Sigmoid colon (tissue), 7 donors: ENCODE data around the gene TSPAN1. TPM values are rescaled to one million over a fixed set of nuclear protein-coding genes. Genes with fewer than 3 reads are reported as not detected.
"Not testable (repeated sequence)": the region's sequence is repeated elsewhere in the genome, so short reads cannot be mapped to it uniquely, and the experiment has no call there.

Source experiments
- DNase-seq: peaks from one replicate; pipeline ENCODE4 v3.0.0-alpha.2; 2019
- H3K27ac ChIP-seq, 4 donors: fragments of 200-600 bp; sonication (generic); one replicate each; pipeline ENCODE4 v1.5.1; 2016 to 2019; ENCODE audit warnings: mild to moderate bottlenecking in 1 of 4
- H3K27me3 ChIP-seq, 3 donors: fragments of 200-600 bp; sonication (generic); one replicate each; pipeline ENCODE4 v1.5.1; 2019; ENCODE audit warnings: mild to moderate bottlenecking in 1 of 3
- H3K36me3 ChIP-seq, 4 donors: fragments of 200-600 bp; sonication (generic); one replicate each; pipeline ENCODE4 v1.5.1; 2016 to 2019
- H3K4me1 ChIP-seq, 4 donors: fragments of 200-600 bp; sonication (generic); one replicate each; pipeline ENCODE4 v1.5.1; 2017 to 2019
- H3K4me3 ChIP-seq, 4 donors: fragments of 200-600 bp; sonication (generic); one replicate each; pipeline ENCODE4 v1.5.1; 2017 to 2019; ENCODE audit warnings: mild to moderate bottlenecking in 2 of 4, moderate library complexity in 1 of 4
- H3K9me3 ChIP-seq, 4 donors: fragments of 200-600 bp in 3 of 4; sonication (generic) in 3 of 4; one replicate each; pipeline versions ENCODE4 v1.5.1 to v1.6.1; 2013 to 2019
- CTCF ChIP-seq, 4 experiments: fragments of 450-650 bp in 3 of 4; fragments of 200-600 bp in 1 of 4; IDR thresholded peaks; one replicate each; pipeline ENCODE4 v1.5.1; 2016 to 2019; ENCODE audit warnings: antibody characterized with exemption in 4 of 4, mild to moderate bottlenecking in 3 of 4, moderate library complexity in 2 of 4
- EP300 ChIP-seq, 4 donors: sonication (generic); formaldehyde crosslinking; IDR thresholded peaks; one replicate each; pipeline ENCODE4 v1.6.1; 2017; ENCODE audit warnings: antibody characterized with exemption in 4 of 4
- POLR2A ChIP-seq, 2 donors: fragments of 450-650 bp; IDR thresholded peaks; one replicate each; pipeline ENCODE4 v1.6.1; 2016; ENCODE audit warnings: antibody characterized with exemption in 2 of 2, mild to moderate bottlenecking in 2 of 2, moderate library complexity in 2 of 2
- POLR2AphosphoS5 ChIP-seq, 4 donors: sonication (generic); formaldehyde crosslinking; IDR thresholded peaks; one replicate each; pipeline ENCODE4 v1.6.1; 2017; ENCODE audit warnings: antibody characterized with exemption in 4 of 4
- WGBS, 2 donors: extraction: QIAGEN DNeasy Blood & Tissue Kit; methylation state at CpG; one replicate each; pipeline ENCODE4 v1.1.7; 2013; 5-methylcytosine and 5-hydroxymethylcytosine counted together
- intact Hi-C: fragments of 100-400 bp; cut with DNase I; formaldehyde crosslinking; loops from one replicate; pipeline ENCODE4 v1.15.1; 2023
- polyA plus RNA-seq, 3 donors: library from polyadenylated mRNA; stranded (reverse); fragments of 200-250 nt; gene quantifications; one replicate each; pipeline ENCODE4 v1.2.3, GENCODE V29; 2013
- total RNA-seq, 4 donors: library from RNA; depleted of rRNA; stranded (reverse); fragments of >200 nt; gene quantifications; one replicate each; pipeline ENCODE4 v1.1.0, GENCODE V29; 2016
- donor health status: healthy with polysubstance abuse.
- donor health status: Bipolar disorder and iron deficiency.
- donor health status: healthy.

The TSPAN1 gene
- total and polyA plus RNA-seq, 7 donors, result 0.95 to 1,233 (median 8.9) TPM

GRCh38 chr1:46219551-46220520 lies 44.9 kb downstream of the TSPAN1 start:
- 86 to 89% methylated on average over 18 of the region's 18 CpGs for WGBS, 2 donors
- Histone ChIP-seq H3K27me3 (no peaks in the 10 kb centered on the region), H3K4me1 (peaks cover 0 to 9% (median 4%) of the 10 kb centered on the region in 4 donors), H3K9me3 (no peaks in the 10 kb centered on the region), H3K4me3 (no peak overlapping the region), H3K27ac (no peak overlapping the region), H3K36me3 (no peaks in the 10 kb centered on the region)
- DNase-seq, result no peak
- intact Hi-C loops, result no loop called here
- TF ChIP-seq EP300 (IDR thresholded peaks at IDR 0.05) (no peak), POLR2A (IDR thresholded peaks at IDR 0.05) (no peak), POLR2AphosphoS5 (IDR thresholded peaks at IDR 0.05) (no peak), CTCF (IDR thresholded peaks at IDR 0.05) (no peak)

GRCh38 chr1:46220808-46221207 lies 45.9 kb downstream of the TSPAN1 start:
- DNase-seq, result no peak
- Histone ChIP-seq H3K27me3 (no peaks in the 10 kb centered on the region), H3K36me3 (no peaks in the 10 kb centered on the region), H3K4me3 (no peak overlapping the region), H3K27ac (peak overlapping the region in 1 of 4 donors; percentile 14), H3K9me3 (no peaks in the 10 kb centered on the region), H3K4me1 (peaks cover 0 to 9% (median 4%) of the 10 kb centered on the region in 4 donors)
- WGBS, 2 donors, result 81 to 87% methylated on average over 3 of the region's 3 CpGs
- TF ChIP-seq POLR2A (IDR thresholded peaks at IDR 0.05) (no peak), POLR2AphosphoS5 (IDR thresholded peaks at IDR 0.05) (no peak), CTCF (IDR thresholded peaks at IDR 0.05) (no peak), EP300 (IDR thresholded peaks at IDR 0.05) (no peak)
- intact Hi-C loops, result no loop called here

GRCh38 chr1:46221749-46222148 lies 46.9 kb downstream of the TSPAN1 start:
- DNase-seq, result peak; percentile 70
- TF ChIP-seq POLR2A (IDR thresholded peaks at IDR 0.05) (no peak), EP300 (IDR thresholded peaks at IDR 0.05) (no peak), CTCF (IDR thresholded peaks at IDR 0.05) (no peak), POLR2AphosphoS5 (IDR thresholded peaks at IDR 0.05) (no peak)
- Histone ChIP-seq H3K4me3 (no peak overlapping the region), H3K36me3 (no peaks in the 10 kb centered on the region), H3K27me3 (no peaks in the 10 kb centered on the region), H3K9me3 (no peaks in the 10 kb centered on the region), H3K27ac (peak overlapping the region in 2 of 4 donors; percentile 17 to 22), H3K4me1 (peaks cover 0 to 9% (median 4%) of the 10 kb centered on the region in 4 donors)
- intact Hi-C loops, result no loop called here
- 23 to 56% methylated on average over 4 of the region's 4 CpGs for WGBS, 2 donors

GRCh38 chr1:46223055-46223454 lies 48.2 kb downstream of the TSPAN1 start:
- WGBS, 2 donors, result 74 to 83% methylated on average over 11 of the region's 11 CpGs

GRCh38 chr1:46223472-46223943 lies 48.6 kb downstream of the TSPAN1 start:
- DNase-seq, result peak; percentile 86
- Histone ChIP-seq H3K27ac (no peak overlapping the region), H3K9me3 (no peaks in the 10 kb centered on the region), H3K27me3 (no peaks in the 10 kb centered on the region), H3K36me3 (no peaks in the 10 kb centered on the region), H3K4me3 (no peak overlapping the region), H3K4me1 (peaks cover 0 to 9% (median 4%) of the 10 kb centered on the region in 4 donors)
- TF ChIP-seq EP300 (IDR thresholded peaks at IDR 0.05), result no peak
- TF ChIP-seq POLR2A (IDR thresholded peaks at IDR 0.05), result no peak
- TF ChIP-seq CTCF (IDR thresholded peaks at IDR 0.05), result peak; percentile 67 to 84 (median 82)
- TF ChIP-seq POLR2AphosphoS5 (IDR thresholded peaks at IDR 0.05), result no peak
- WGBS, 2 donors, result 8 to 20% methylated on average over 6 of the region's 6 CpGs
- intact Hi-C loops, result loop anchor here (1.0 kb wide), 1 partner anchor 186 kb away; no protein-coding TSS in a partner anchor

More at GRCh38 chr1:46223055-46223454, 48.2 kb downstream of the TSPAN1 start:
- not testable (repeated sequence) for H3K9me3 ChIP-seq, H3K36me3 ChIP-seq, H3K4me3 ChIP-seq, H3K27me3 ChIP-seq, H3K4me1 ChIP-seq, DNase-seq
- intact Hi-C loops, result loop anchor here (1.0 kb wide), 1 partner anchor 186 kb away; no protein-coding TSS in a partner anchor
- peak overlapping the region in 3 of 4 donors; percentile 2 to 14 (median 9) for H3K27ac ChIP-seq
